ENCODE results near the gene MAST4. TPM values are rescaled to one million over a fixed set of nuclear protein-coding genes. Genes with fewer than 3 reads are reported as not detected.

The MAST4 gene
- total RNA-seq, 1 donor from 2014 or later, result 0.99 TPM

GRCh38 chr5:66992547-66992946 lies 396.4 kb downstream of the MAST4 start:
- no peak overlapping the region for H3K27ac ChIP-seq
- TF ChIP-seq EZH2 (IDR thresholded peaks at IDR 0.05) (no peak), EZH2phosphoT487 (IDR thresholded peaks at IDR 0.05) (no peak), CTCF (IDR thresholded peaks at IDR 0.05) (no peak)
- Mint-ChIP-seq H3K27ac (no peak overlapping the region), H3K36me3 (no peaks in the 10 kb centered on the region), H3K4me3 (no peak overlapping the region), H3K27me3 (ENCODE audit: insufficient read depth, low read depth) (peaks cover 3% of the 10 kb centered on the region), H3K9me3 (no peaks in the 10 kb centered on the region), H3K4me1 (peaks cover 38% of the 10 kb centered on the region)
- H3K4me2 ChIP-seq, result no peak overlapping the region
- no peak overlapping the region for H3K4me3 ChIP-seq
- H3K9ac ChIP-seq, result no peak overlapping the region
- peaks cover 3% of the 10 kb centered on the region for H3F3A ChIP-seq (ENCODE audit: low read depth)
- H3K36me3 ChIP-seq, result no peaks in the 10 kb centered on the region
- no peaks in the 10 kb centered on the region for H3K27me3 ChIP-seq
- H3K79me2 ChIP-seq (ENCODE audit: low read depth), result no peaks in the 10 kb centered on the region
- no peak overlapping the region for H2AFZ ChIP-seq (replicated peaks)
- no peaks in the 10 kb centered on the region for H4K20me1 ChIP-seq (ENCODE audit: low read depth)
- H3K9me3 ChIP-seq (ENCODE audit: low read depth), result no peaks in the 10 kb centered on the region
- no peak for DNase-seq (ENCODE audit: low spot score)
- peaks cover 7% of the 10 kb centered on the region for H3K4me1 ChIP-seq

- Mint-ChIP-seq H3K36me3 (no peaks in the 10 kb centered on the region), H3K4me1 (peaks cover 31% of the 10 kb centered on the region), H3K9me3 (no peaks in the 10 kb centered on the region), H3K27me3 (ENCODE audit: insufficient read depth, low read depth) (peaks cover 3% of the 10 kb centered on the region), H3K4me3 (no peak overlapping the region), H3K27ac (no peak overlapping the region)
- H3K9ac ChIP-seq, result no peak overlapping the region
- H2AFZ ChIP-seq (replicated peaks), result no peak overlapping the region
- no peaks in the 10 kb centered on the region for H3K9me3 ChIP-seq (ENCODE audit: low read depth)
- H4K20me1 ChIP-seq (ENCODE audit: low read depth), result no peaks in the 10 kb centered on the region
- no peak for DNase-seq (ENCODE audit: low spot score)
- no peaks in the 10 kb centered on the region for H3K79me2 ChIP-seq (ENCODE audit: low read depth)
- H3K27ac ChIP-seq, result no peak overlapping the region
- TF ChIP-seq EZH2 (IDR thresholded peaks at IDR 0.05), result no peak
- no peak for TF ChIP-seq EZH2phosphoT487 (IDR thresholded peaks at IDR 0.05)
- no peak for TF ChIP-seq CTCF (IDR thresholded peaks at IDR 0.05)
- H3K36me3 ChIP-seq, result no peaks in the 10 kb centered on the region
- no peaks in the 10 kb centered on the region for H3K27me3 ChIP-seq
- no peak overlapping the region for H3K4me2 ChIP-seq
- H3K4me3 ChIP-seq, result no peak overlapping the region
- H3F3A ChIP-seq (ENCODE audit: low read depth), result peaks cover 3% of the 10 kb centered on the region
- peaks cover 7% of the 10 kb centered on the region for H3K4me1 ChIP-seq
Measured at GRCh38 chr5:66993448-66993847, 397.3 kb downstream of the MAST4 start.

- no peak overlapping the region for H3K27ac Mint-ChIP-seq
- H3K27me3 Mint-ChIP-seq (ENCODE audit: insufficient read depth, low read depth), result peaks cover 3% of the 10 kb centered on the region
- Histone ChIP-seq H3K4me1 (peaks cover 7% of the 10 kb centered on the region), H3K79me2 (ENCODE audit: low read depth) (no peaks in the 10 kb centered on the region), H3K4me2 (no peak overlapping the region), H3F3A (ENCODE audit: low read depth) (peaks cover 3% of the 10 kb centered on the region), H3K9me3 (ENCODE audit: low read depth) (no peaks in the 10 kb centered on the region), H3K9ac (no peak overlapping the region), H3K4me3 (no peak overlapping the region), H3K27ac (no peak overlapping the region), H3K27me3 (no peaks in the 10 kb centered on the region), H2AFZ (replicated peaks) (no peak overlapping the region), H4K20me1 (ENCODE audit: low read depth) (no peaks in the 10 kb centered on the region), H3K36me3 (no peaks in the 10 kb centered on the region)
- TF ChIP-seq CTCF (IDR thresholded peaks at IDR 0.05) (no peak), EZH2 (IDR thresholded peaks at IDR 0.05) (no peak), EZH2phosphoT487 (IDR thresholded peaks at IDR 0.05) (no peak)
- DNase-seq (ENCODE audit: low spot score), result no peak
- no peaks in the 10 kb centered on the region for H3K36me3 Mint-ChIP-seq
- H3K4me3 Mint-ChIP-seq, result no peak overlapping the region
- H3K4me1 Mint-ChIP-seq, result peaks cover 28% of the 10 kb centered on the region
- H3K9me3 Mint-ChIP-seq, result no peaks in the 10 kb centered on the region
Measured at GRCh38 chr5:66993882-66994281, 397.7 kb downstream of the MAST4 start.

Measured in neural progenitor cell (in vitro differentiated cells).